Thyroid gland (tissue), 4 donors: ENCODE data around the gene TCEA2. TPM values are rescaled to one million over a fixed set of nuclear protein-coding genes. Genes with fewer than 3 reads are reported as not detected.

Experiments used
- DNase-seq, 2 donors: peaks; one replicate each; pipeline ENCODE4 v3.0.0-alpha.2; 2019
- H3K27ac ChIP-seq, 3 donors: fragments of 200-600 bp; sonication (generic); 1 replicate in 2 of 3; 2 replicates in 1 of 3; pipeline ENCODE4 v1.5.1; 2016 to 2019; ENCODE audit warnings: mild to moderate bottlenecking in 1 of 3, moderate library complexity in 1 of 3
- H3K27me3 ChIP-seq: fragments of 200-600 bp; sonication (generic); one replicate; pipeline ENCODE4 v1.5.1; 2019
- H3K36me3 ChIP-seq, 2 donors: fragments of 200-600 bp; sonication (generic); one replicate each; pipeline ENCODE4 v1.5.1; 2016 to 2019
- H3K4me1 ChIP-seq, 2 donors: fragments of 200-600 bp; sonication (generic); one replicate each; pipeline ENCODE4 v1.5.1; 2017 to 2019
- H3K4me3 ChIP-seq, 3 donors: fragments of 200-600 bp; sonication (generic); replicated peaks in 1 of 3; 1 replicate in 2 of 3; 2 replicates in 1 of 3; pipeline ENCODE4 v1.5.1; 2016; ENCODE audit warnings: mild to moderate bottlenecking in 1 of 3
- H3K9me3 ChIP-seq: fragments of 200-600 bp; sonication (generic); one replicate; pipeline ENCODE4 v1.5.1; 2017
- POLR2A ChIP-seq, 2 donors: fragments of 450-650 bp; IDR thresholded peaks; one replicate each; pipeline ENCODE4 v1.6.1; 2017; ENCODE audit warnings: antibody characterized with exemption in 2 of 2, mild to moderate bottlenecking in 2 of 2, moderate library complexity in 1 of 2
- WGBS, 2 donors: methylation state at CpG; one replicate each; pipeline ENCODE4 v1.1.5; 2017; 5-methylcytosine and 5-hydroxymethylcytosine counted together
- intact Hi-C: fragments of 100-400 bp; cut with DNase I; formaldehyde crosslinking; loops from one replicate; pipeline ENCODE4 v1.15.1; 2023
- total RNA-seq, 4 donors: library from RNA; depleted of rRNA; stranded (reverse); fragments of >200 nt; gene quantifications; one replicate each; pipeline ENCODE4 v1.2.3, GENCODE V29; 2016
- TF ChIP-seq, protein P1 (sequence below), 6 experiments: fragments of 200-600 bp in 3 of 6; fragments of 450-650 bp in 3 of 6; sonication (generic) in 3 of 6; IDR thresholded peaks; one replicate each; pipeline ENCODE4 v1.5.1; 2016 to 2019; ENCODE audit warnings: antibody characterized with exemption in 6 of 6, mild to moderate bottlenecking in 2 of 6, inconsistent platforms in 1 of 6, moderate library complexity in 1 of 6

Gene TCEA2
- total RNA-seq, 4 donors from 2014 or later, result 20.9 to 43.1 (median 24.4) TPM

DNA sequence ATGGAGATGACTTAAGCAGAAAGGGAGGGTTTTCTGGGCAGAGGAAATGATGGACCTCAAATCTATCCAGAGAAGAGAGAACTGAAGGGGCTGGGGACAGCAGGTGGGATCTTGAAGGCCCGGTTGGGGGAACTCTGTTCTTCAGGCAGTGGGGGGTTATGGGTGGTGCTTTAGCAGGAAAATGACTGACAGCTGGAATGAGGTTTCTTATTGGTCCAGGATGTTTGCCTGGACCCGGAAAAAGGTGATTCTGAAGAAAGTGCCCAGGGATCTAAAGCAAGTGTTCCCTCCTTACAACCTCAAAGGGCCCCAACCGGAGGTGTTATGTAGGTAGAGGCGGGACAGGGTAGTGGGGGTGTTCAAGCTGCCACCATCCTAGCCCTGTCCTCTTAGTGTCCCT is 32.5 kb downstream of the TCEA2 start:
- H3K4me1 ChIP-seq, result no peaks in the 10 kb centered on the region
- no peaks in the 10 kb centered on the region for H3K36me3 ChIP-seq
- WGBS, 2 donors, result 77 to 88% methylated on average over 4 of the region's 4 CpGs
- no peak overlapping the region for H3K4me3 ChIP-seq
- no peak for DNase-seq
- H3K27ac ChIP-seq, result no peak overlapping the region
- H3K27me3 ChIP-seq, result no peaks in the 10 kb centered on the region
- no peaks in the 10 kb centered on the region for H3K9me3 ChIP-seq
- TF ChIP-seq POLR2A (IDR thresholded peaks at IDR 0.05), result no peak
- TF ChIP-seq, protein P1, sequence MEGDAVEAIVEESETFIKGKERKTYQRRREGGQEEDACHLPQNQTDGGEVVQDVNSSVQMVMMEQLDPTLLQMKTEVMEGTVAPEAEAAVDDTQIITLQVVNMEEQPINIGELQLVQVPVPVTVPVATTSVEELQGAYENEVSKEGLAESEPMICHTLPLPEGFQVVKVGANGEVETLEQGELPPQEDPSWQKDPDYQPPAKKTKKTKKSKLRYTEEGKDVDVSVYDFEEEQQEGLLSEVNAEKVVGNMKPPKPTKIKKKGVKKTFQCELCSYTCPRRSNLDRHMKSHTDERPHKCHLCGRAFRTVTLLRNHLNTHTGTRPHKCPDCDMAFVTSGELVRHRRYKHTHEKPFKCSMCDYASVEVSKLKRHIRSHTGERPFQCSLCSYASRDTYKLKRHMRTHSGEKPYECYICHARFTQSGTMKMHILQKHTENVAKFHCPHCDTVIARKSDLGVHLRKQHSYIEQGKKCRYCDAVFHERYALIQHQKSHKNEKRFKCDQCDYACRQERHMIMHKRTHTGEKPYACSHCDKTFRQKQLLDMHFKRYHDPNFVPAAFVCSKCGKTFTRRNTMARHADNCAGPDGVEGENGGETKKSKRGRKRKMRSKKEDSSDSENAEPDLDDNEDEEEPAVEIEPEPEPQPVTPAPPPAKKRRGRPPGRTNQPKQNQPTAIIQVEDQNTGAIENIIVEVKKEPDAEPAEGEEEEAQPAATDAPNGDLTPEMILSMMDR (IDR thresholded peaks at IDR 0.05), result no peak
- intact Hi-C loops, result no loop called here

DNA sequence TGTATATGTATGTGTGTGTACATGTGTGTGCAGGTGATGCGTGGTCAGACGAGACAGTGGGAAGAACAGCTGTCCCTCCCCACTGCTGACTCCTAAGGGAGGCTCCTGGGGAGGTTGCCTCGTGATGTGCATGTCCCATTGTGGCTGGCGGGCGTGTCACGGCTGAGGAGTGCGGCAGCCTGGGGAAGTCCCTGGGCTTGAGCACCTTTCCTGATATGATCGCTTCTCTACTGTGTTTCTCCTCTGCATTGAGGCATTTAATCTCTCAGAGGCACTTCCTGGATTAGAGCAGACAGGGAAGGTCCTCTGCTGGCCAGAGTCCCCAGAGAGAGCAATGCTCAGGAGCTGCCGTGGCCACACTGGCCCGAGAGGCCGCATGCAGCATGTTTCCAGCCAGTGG is 32.9 kb downstream of the TCEA2 start:
- Histone ChIP-seq H3K4me3 (no peak overlapping the region), H3K4me1 (no peaks in the 10 kb centered on the region), H3K9me3 (no peaks in the 10 kb centered on the region), H3K27ac (no peak overlapping the region), H3K36me3 (no peaks in the 10 kb centered on the region), H3K27me3 (no peaks in the 10 kb centered on the region)
- DNase-seq, result no peak
- intact Hi-C loops, result no loop called here
- 81 to 84% methylated on average over 5 to 11 of the region's 11 CpGs for WGBS, 2 donors
- TF ChIP-seq POLR2A (IDR thresholded peaks at IDR 0.05), result no peak
- TF ChIP-seq, protein P1 (IDR thresholded peaks at IDR 0.05), result no peak

DNA sequence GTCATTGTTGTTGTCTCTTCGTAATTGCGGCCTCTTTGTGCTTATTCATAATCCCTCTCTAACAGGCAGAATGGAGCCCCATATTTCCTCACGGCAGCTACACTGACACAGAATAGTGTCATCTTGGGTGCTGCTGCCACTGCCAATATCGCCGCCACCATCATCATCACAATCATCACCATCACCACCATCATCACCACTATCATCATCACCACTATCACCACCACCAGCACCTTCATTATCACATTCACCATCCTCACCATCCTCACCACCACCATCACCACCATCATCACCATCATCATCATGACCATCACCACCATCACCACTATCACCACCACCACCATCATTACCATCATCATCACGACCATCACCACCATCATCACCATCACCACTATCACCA is 33.5 kb downstream of the TCEA2 start:
- Histone ChIP-seq H3K4me1 (no peaks in the 10 kb centered on the region), H3K27ac (no peak overlapping the region), H3K36me3 (no peaks in the 10 kb centered on the region), H3K4me3 (no peak overlapping the region), H3K27me3 (no peaks in the 10 kb centered on the region), H3K9me3 (no peaks in the 10 kb centered on the region)
- 86 to 89% methylated on average over 6 of the region's 6 CpGs for WGBS, 2 donors
- intact Hi-C loops, result no loop called here
- DNase-seq, result no peak
- TF ChIP-seq, protein P1 (IDR thresholded peaks at IDR 0.05), result no peak
- TF ChIP-seq POLR2A (IDR thresholded peaks at IDR 0.05), result no peak

DNA sequence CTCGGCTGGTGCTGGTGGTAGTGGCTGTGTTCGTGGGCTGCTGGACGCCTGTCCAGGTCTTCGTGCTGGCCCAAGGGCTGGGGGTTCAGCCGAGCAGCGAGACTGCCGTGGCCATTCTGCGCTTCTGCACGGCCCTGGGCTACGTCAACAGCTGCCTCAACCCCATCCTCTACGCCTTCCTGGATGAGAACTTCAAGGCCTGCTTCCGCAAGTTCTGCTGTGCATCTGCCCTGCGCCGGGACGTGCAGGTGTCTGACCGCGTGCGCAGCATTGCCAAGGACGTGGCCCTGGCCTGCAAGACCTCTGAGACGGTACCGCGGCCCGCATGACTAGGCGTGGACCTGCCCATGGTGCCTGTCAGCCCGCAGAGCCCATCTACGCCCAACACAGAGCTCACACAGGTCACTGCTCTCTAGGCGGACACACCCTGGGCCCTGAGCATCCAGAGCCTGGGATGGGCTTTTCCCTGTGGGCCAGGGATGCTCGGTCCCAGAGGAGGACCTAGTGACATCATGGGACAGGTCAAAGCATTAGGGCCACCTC is 35.5 kb downstream of the TCEA2 start:
- H3K27ac ChIP-seq, result no peak overlapping the region
- H3K36me3 ChIP-seq, result no peaks in the 10 kb centered on the region
- 94 to 98% methylated on average over 17 to 28 of the region's 28 CpGs for WGBS, 2 donors
- peaks cover 11% of the 10 kb centered on the region in 2 donors for H3K4me1 ChIP-seq
- intact Hi-C loops, result no loop called here
- no peak for TF ChIP-seq POLR2A (IDR thresholded peaks at IDR 0.05)
- TF ChIP-seq, protein P1 (IDR thresholded peaks at IDR 0.05), result no peak
- no peak overlapping the region for H3K4me3 ChIP-seq
- H3K9me3 ChIP-seq, result no peaks in the 10 kb centered on the region
- no peak for DNase-seq
- H3K27me3 ChIP-seq, result no peaks in the 10 kb centered on the region

DNA sequence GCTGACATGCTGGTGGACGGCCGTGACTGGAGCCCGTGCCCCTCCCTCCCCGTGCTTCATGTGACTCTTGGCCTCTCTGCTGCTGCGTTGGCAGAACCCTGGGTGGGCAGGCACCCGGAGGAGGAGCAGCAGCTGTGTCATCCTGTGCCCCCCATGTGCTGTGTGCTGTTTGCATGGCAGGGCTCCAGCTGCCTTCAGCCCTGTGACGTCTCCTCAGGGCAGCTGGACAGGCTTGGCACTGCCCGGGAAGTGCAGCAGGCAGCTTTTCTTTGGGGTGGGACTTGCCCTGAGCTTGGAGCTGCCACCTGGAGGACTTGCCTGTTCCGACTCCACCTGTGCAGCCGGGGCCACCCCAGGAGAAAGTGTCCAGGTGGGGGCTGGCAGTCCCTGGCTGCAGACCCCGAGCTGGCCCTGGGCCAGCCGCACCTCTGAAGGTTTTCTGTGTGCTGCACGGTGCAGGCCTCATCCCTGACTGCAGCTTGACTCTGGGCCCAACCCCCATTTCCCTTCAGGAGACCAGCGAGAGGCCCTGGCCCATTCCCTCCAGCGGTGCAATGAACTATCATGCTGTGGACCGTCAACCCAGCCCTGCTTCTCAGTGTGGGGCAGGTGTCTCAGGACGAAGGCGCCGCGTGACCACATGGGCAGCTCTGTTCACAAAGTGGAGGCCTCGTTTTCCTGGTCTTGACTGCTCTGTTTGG is 36.2 kb downstream of the TCEA2 start:
- no peak overlapping the region for H3K27ac ChIP-seq
- H3K27me3 ChIP-seq, result no peaks in the 10 kb centered on the region
- H3K4me3 ChIP-seq, result no peak overlapping the region
- TF ChIP-seq, protein P1 (IDR thresholded peaks at IDR 0.05), result no peak
- TF ChIP-seq POLR2A (IDR thresholded peaks at IDR 0.05), result no peak
- no peaks in the 10 kb centered on the region for H3K36me3 ChIP-seq
- no peak for DNase-seq
- WGBS, 2 donors, result 80 to 85% methylated on average over 7 to 10 of the region's 21 CpGs
- H3K4me1 ChIP-seq, result peaks cover 11% of the 10 kb centered on the region in 2 donors
- no peaks in the 10 kb centered on the region for H3K9me3 ChIP-seq
- intact Hi-C loops, result no loop called here
